HK-2 (cell line): Measurements from ENCODE around the gene GNAI3.

Experiments used
- DNase-seq: peaks from one replicate; pipeline ENCODE4 v3.0.0-alpha.2; 2018; ENCODE audit not compliant: unreplicated experiment

The GNAI3 gene

GRCh38 chr1:109623601-109624161 lies 75.3 kb downstream of the GNAI3 start:
- no peak for DNase-seq

GRCh38 chr1:109624201-109625010 lies 76.0 kb downstream of the GNAI3 start:
- no peak for DNase-seq

GRCh38 chr1:109625176-109625575 lies 76.8 kb downstream of the GNAI3 start:
- no peak for DNase-seq

- DNase-seq = no peak
Observed at GRCh38 chr1:109625601-109626560, 77.5 kb downstream of the GNAI3 start.

GRCh38 chr1:109626682-109627408 lies 78.4 kb downstream of the GNAI3 start:
- no peak for DNase-seq

- peak; percentile 91 for DNase-seq
Observed at GRCh38 chr1:109627692-109628399, 79.4 kb downstream of the GNAI3 start.

- peak; percentile 93 for DNase-seq
Observed at GRCh38 chr1:109628540-109629321, 80.3 kb downstream of the GNAI3 start.

- DNase-seq = no peak
Observed at GRCh38 chr1:109629372-109630030, 81.1 kb downstream of the GNAI3 start.

- no peak for DNase-seq
Observed at GRCh38 chr1:109630081-109630897, 81.9 kb downstream of the GNAI3 start.

- DNase-seq = no peak
Observed at GRCh38 chr1:109630898-109631512, 82.6 kb downstream of the GNAI3 start.

- no peak for DNase-seq
Observed at GRCh38 chr1:109631513-109632505, 83.4 kb downstream of the GNAI3 start.

GRCh38 chr1:109632671-109633346 lies 84.4 kb downstream of the GNAI3 start:
- no peak for DNase-seq

GRCh38 chr1:109634292-109634691 lies 85.9 kb downstream of the GNAI3 start:
- no peak for DNase-seq

- DNase-seq = no peak
Observed at GRCh38 chr1:109634771-109635750, 86.6 kb downstream of the GNAI3 start.

- DNase-seq = no peak
Observed at GRCh38 chr1:109635862-109636200, 87.4 kb downstream of the GNAI3 start.
